ENCODE results near the gene PRSS16. TPM values are rescaled to one million over a fixed set of nuclear protein-coding genes. Genes with fewer than 3 reads are reported as not detected.

The PRSS16 gene
- total and polyA plus RNA-seq, 9 of the 15 experiments (the other 6 are each of a cell fraction or from before 2014, with no cell fraction given), result 4.5 to 21.3 (median 12.1) TPM

DNA sequence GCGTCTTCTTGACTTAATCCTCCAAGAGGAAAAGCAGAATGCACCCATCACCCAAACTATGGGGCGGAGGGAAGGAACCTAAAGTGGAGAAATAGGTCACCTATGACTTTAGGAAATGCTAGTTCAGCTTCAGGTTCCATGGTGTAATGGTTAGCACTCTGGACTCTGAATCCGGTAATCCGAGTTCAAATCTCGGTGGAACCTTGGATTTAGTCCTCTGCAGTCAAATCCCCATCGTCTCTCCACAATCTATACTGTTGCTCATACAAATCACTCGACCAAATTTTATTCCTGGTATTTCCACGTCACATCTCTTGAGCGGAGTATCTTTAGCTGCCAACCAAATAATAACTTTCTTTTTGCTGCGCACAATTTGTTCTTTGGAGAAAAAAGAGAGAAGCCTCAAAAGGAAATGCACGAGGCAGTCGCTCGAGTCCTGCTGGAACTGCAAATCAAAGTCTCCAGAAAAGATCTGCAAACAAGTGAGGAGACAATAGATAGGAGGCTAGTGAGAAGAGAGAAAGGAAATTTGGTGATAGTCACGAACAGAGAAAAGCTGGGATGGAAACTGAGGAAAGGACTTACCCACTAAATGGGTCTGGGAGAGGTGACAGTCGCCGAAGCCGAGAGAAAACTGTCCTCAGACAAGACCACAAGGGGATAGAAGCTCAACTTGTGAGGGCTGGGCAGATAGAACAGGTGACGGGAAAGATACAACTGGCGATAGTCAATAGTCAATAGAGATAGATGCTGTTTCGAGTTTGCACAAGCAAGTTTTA, 48.0 kb downstream of the PRSS16 start (continued):
- TF ChIP-seq, protein P1, sequence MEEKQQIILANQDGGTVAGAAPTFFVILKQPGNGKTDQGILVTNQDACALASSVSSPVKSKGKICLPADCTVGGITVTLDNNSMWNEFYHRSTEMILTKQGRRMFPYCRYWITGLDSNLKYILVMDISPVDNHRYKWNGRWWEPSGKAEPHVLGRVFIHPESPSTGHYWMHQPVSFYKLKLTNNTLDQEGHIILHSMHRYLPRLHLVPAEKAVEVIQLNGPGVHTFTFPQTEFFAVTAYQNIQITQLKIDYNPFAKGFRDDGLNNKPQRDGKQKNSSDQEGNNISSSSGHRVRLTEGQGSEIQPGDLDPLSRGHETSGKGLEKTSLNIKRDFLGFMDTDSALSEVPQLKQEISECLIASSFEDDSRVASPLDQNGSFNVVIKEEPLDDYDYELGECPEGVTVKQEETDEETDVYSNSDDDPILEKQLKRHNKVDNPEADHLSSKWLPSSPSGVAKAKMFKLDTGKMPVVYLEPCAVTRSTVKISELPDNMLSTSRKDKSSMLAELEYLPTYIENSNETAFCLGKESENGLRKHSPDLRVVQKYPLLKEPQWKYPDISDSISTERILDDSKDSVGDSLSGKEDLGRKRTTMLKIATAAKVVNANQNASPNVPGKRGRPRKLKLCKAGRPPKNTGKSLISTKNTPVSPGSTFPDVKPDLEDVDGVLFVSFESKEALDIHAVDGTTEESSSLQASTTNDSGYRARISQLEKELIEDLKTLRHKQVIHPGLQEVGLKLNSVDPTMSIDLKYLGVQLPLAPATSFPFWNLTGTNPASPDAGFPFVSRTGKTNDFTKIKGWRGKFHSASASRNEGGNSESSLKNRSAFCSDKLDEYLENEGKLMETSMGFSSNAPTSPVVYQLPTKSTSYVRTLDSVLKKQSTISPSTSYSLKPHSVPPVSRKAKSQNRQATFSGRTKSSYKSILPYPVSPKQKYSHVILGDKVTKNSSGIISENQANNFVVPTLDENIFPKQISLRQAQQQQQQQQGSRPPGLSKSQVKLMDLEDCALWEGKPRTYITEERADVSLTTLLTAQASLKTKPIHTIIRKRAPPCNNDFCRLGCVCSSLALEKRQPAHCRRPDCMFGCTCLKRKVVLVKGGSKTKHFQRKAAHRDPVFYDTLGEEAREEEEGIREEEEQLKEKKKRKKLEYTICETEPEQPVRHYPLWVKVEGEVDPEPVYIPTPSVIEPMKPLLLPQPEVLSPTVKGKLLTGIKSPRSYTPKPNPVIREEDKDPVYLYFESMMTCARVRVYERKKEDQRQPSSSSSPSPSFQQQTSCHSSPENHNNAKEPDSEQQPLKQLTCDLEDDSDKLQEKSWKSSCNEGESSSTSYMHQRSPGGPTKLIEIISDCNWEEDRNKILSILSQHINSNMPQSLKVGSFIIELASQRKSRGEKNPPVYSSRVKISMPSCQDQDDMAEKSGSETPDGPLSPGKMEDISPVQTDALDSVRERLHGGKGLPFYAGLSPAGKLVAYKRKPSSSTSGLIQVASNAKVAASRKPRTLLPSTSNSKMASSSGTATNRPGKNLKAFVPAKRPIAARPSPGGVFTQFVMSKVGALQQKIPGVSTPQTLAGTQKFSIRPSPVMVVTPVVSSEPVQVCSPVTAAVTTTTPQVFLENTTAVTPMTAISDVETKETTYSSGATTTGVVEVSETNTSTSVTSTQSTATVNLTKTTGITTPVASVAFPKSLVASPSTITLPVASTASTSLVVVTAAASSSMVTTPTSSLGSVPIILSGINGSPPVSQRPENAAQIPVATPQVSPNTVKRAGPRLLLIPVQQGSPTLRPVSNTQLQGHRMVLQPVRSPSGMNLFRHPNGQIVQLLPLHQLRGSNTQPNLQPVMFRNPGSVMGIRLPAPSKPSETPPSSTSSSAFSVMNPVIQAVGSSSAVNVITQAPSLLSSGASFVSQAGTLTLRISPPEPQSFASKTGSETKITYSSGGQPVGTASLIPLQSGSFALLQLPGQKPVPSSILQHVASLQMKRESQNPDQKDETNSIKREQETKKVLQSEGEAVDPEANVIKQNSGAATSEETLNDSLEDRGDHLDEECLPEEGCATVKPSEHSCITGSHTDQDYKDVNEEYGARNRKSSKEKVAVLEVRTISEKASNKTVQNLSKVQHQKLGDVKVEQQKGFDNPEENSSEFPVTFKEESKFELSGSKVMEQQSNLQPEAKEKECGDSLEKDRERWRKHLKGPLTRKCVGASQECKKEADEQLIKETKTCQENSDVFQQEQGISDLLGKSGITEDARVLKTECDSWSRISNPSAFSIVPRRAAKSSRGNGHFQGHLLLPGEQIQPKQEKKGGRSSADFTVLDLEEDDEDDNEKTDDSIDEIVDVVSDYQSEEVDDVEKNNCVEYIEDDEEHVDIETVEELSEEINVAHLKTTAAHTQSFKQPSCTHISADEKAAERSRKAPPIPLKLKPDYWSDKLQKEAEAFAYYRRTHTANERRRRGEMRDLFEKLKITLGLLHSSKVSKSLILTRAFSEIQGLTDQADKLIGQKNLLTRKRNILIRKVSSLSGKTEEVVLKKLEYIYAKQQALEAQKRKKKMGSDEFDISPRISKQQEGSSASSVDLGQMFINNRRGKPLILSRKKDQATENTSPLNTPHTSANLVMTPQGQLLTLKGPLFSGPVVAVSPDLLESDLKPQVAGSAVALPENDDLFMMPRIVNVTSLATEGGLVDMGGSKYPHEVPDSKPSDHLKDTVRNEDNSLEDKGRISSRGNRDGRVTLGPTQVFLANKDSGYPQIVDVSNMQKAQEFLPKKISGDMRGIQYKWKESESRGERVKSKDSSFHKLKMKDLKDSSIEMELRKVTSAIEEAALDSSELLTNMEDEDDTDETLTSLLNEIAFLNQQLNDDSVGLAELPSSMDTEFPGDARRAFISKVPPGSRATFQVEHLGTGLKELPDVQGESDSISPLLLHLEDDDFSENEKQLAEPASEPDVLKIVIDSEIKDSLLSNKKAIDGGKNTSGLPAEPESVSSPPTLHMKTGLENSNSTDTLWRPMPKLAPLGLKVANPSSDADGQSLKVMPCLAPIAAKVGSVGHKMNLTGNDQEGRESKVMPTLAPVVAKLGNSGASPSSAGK (IDR thresholded peaks at IDR 0.05), result peak; percentile 96
- TF ChIP-seq HOXB6 (CRISPR knock-in tag; IDR thresholded peaks at IDR 0.05; ENCODE audit: borderline replicate concordance) (no peak), POLR2H (tag; IDR thresholded peaks at IDR 0.05; ENCODE audit: low read depth) (peak; percentile 99), MAFK (IDR thresholded peaks at IDR 0.05; ENCODE audit: low read length) (no peak), ZNF384 (IDR thresholded peaks at IDR 0.05; ENCODE audit: low read depth, low read length) (no peak), NCOA4 (IDR thresholded peaks at IDR 0.05; ENCODE audit: partially characterized antibody) (no peak), ZNF695 (CRISPR knock-in tag; IDR thresholded peaks at IDR 0.05) (no peak), ZNF583 (CRISPR knock-in tag; IDR thresholded peaks at IDR 0.05) (no peak), SMARCE1 (IDR thresholded peaks at IDR 0.05) (0 out of 2 replicates have a peak, but pooled peaks have one; percentile 9), ZFPM2 (CRISPR knock-in tag; IDR thresholded peaks at IDR 0.05) (no peak)
- TF ChIP-seq, protein P2, sequence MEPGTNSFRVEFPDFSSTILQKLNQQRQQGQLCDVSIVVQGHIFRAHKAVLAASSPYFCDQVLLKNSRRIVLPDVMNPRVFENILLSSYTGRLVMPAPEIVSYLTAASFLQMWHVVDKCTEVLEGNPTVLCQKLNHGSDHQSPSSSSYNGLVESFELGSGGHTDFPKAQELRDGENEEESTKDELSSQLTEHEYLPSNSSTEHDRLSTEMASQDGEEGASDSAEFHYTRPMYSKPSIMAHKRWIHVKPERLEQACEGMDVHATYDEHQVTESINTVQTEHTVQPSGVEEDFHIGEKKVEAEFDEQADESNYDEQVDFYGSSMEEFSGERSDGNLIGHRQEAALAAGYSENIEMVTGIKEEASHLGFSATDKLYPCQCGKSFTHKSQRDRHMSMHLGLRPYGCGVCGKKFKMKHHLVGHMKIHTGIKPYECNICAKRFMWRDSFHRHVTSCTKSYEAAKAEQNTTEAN (CRISPR knock-in tag; IDR thresholded peaks at IDR 0.05), result 0 out of 2 replicates have a peak, but pooled peaks have one; percentile 19
- TF ChIP-seq, protein P3, sequence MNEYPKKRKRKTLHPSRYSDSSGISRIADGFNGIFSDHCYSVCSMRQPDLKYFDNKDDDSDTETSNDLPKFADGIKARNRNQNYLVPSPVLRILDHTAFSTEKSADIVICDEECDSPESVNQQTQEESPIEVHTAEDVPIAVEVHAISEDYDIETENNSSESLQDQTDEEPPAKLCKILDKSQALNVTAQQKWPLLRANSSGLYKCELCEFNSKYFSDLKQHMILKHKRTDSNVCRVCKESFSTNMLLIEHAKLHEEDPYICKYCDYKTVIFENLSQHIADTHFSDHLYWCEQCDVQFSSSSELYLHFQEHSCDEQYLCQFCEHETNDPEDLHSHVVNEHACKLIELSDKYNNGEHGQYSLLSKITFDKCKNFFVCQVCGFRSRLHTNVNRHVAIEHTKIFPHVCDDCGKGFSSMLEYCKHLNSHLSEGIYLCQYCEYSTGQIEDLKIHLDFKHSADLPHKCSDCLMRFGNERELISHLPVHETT (CRISPR knock-in tag; conservative IDR thresholded peaks at IDR 0.05 in 1 of 2, IDR thresholded peaks at IDR 0.05 in 1 of 2), result no peak

Data from K562 (cell line).